Duodenal mucosa (tissue), 2 donors: ENCODE data around the gene ATP9A.
A peak's percentile ranks its signal among the peaks of the same experiment; 100 is the strongest.

ENCODE experiments used
- H3K27ac ChIP-seq: one replicate; pipeline ENCODE4 v1.7.0; 2013; ENCODE audit warnings: low read depth, low read length
- H3K27me3 ChIP-seq, 2 donors: one replicate each; pipeline ENCODE4 v1.7.0; 2013; ENCODE audit warnings: low read length in 2 of 2, control low read depth in 1 of 2; ENCODE audit not compliant: insufficient read depth in 2 of 2, control insufficient read depth in 1 of 2
- H3K36me3 ChIP-seq, 2 donors: one replicate each; pipeline ENCODE4 v1.7.0; 2013; ENCODE audit warnings: low read length in 2 of 2, control low read depth in 1 of 2; ENCODE audit not compliant: insufficient read depth in 2 of 2, control insufficient read depth in 1 of 2
- H3K4me1 ChIP-seq, 2 donors: one replicate each; pipeline ENCODE4 v1.7.0; 2013; ENCODE audit warnings: low read length in 2 of 2, control low read depth in 1 of 2; ENCODE audit not compliant: insufficient read depth in 2 of 2, control insufficient read depth in 1 of 2
- H3K4me3 ChIP-seq, 2 donors: one replicate each; pipeline ENCODE4 v1.7.0; 2013; ENCODE audit warnings: low read length in 2 of 2, low read depth in 1 of 2
- H3K9ac ChIP-seq, 2 donors: one replicate each; pipeline ENCODE4 v1.7.0; 2013; ENCODE audit warnings: low read length in 2 of 2, low read depth in 1 of 2
- H3K9me3 ChIP-seq, 2 donors: one replicate each; pipeline ENCODE4 v1.7.0; 2013; ENCODE audit warnings: low read length in 2 of 2, control low read depth in 1 of 2; ENCODE audit not compliant: control insufficient read depth in 1 of 2

The ATP9A gene

GRCh38 chr20:51634257-51634656 lies 133.9 kb downstream of the ATP9A start:
- H3K4me1 ChIP-seq: peaks cover 11 to 17% of the 10 kb centered on the region in 2 donors
- peaks cover 0 to 10% of the 10 kb centered on the region in 2 donors for H3K36me3 ChIP-seq
- H3K27ac ChIP-seq: no peak overlapping the region
- H3K4me3 ChIP-seq: no peak overlapping the region
- no peaks in the 10 kb centered on the region for H3K27me3 ChIP-seq
- H3K9ac ChIP-seq: no peak overlapping the region
- H3K9me3 ChIP-seq: no peaks in the 10 kb centered on the region

GRCh38 chr20:51633430-51633829 lies 134.8 kb downstream of the ATP9A start:
- H3K9me3 ChIP-seq: no peaks in the 10 kb centered on the region
- peaks cover 17 to 18% of the 10 kb centered on the region in 2 donors for H3K4me1 ChIP-seq
- H3K9ac ChIP-seq: no peak overlapping the region
- H3K27me3 ChIP-seq: no peaks in the 10 kb centered on the region
- no peak overlapping the region for H3K4me3 ChIP-seq
- H3K36me3 ChIP-seq: peaks cover 0 to 14% of the 10 kb centered on the region in 2 donors
- H3K27ac ChIP-seq: no peak overlapping the region

GRCh38 chr20:51631953-51632352 lies 136.2 kb downstream of the ATP9A start:
- no peaks in the 10 kb centered on the region for H3K9me3 ChIP-seq
- no peak overlapping the region for H3K9ac ChIP-seq
- peak overlapping the region; percentile 57 for H3K27ac ChIP-seq
- no peak overlapping the region for H3K4me3 ChIP-seq
- peaks cover 17 to 18% of the 10 kb centered on the region in 2 donors for H3K4me1 ChIP-seq
- H3K36me3 ChIP-seq: peaks cover 0 to 14% of the 10 kb centered on the region in 2 donors
- H3K27me3 ChIP-seq: no peaks in the 10 kb centered on the region

GRCh38 chr20:51631011-51631950 lies 136.9 kb downstream of the ATP9A start:
- Histone ChIP-seq H3K27ac (peak overlapping the region; percentile 73), H3K9me3 (no peaks in the 10 kb centered on the region), H3K36me3 (peaks cover 0 to 12% of the 10 kb centered on the region in 2 donors), H3K27me3 (no peaks in the 10 kb centered on the region), H3K4me1 (peaks cover 17 to 18% of the 10 kb centered on the region in 2 donors), H3K4me3 (no peak overlapping the region), H3K9ac (no peak overlapping the region)

GRCh38 chr20:51629399-51630058 lies 138.7 kb downstream of the ATP9A start:
- Histone ChIP-seq H3K4me1 (peaks cover 17 to 18% of the 10 kb centered on the region in 2 donors), H3K27ac (peak overlapping the region; percentile 3), H3K36me3 (peaks cover 0 to 18% of the 10 kb centered on the region in 2 donors), H3K4me3 (peak overlapping the region in 1 of 2 donors; percentile 30), H3K9ac (no peak overlapping the region), H3K27me3 (no peaks in the 10 kb centered on the region), H3K9me3 (no peaks in the 10 kb centered on the region)

- no peak overlapping the region for H3K27ac ChIP-seq
- no peaks in the 10 kb centered on the region for H3K27me3 ChIP-seq
- H3K9ac ChIP-seq: no peak overlapping the region
- H3K9me3 ChIP-seq: no peaks in the 10 kb centered on the region
- peak overlapping the region in 1 of 2 donors; percentile 30 for H3K4me3 ChIP-seq
- H3K36me3 ChIP-seq: peaks cover 0 to 24% of the 10 kb centered on the region in 2 donors
- H3K4me1 ChIP-seq: peaks cover 17 to 18% of the 10 kb centered on the region in 2 donors
Measured at GRCh38 chr20:51628533-51629398, 139.4 kb downstream of the ATP9A start.

- Histone ChIP-seq H3K9ac (no peak overlapping the region), H3K9me3 (no peaks in the 10 kb centered on the region), H3K4me1 (peaks cover 17 to 18% of the 10 kb centered on the region in 2 donors), H3K27me3 (no peaks in the 10 kb centered on the region), H3K4me3 (no peak overlapping the region), H3K36me3 (peaks cover 0 to 29% of the 10 kb centered on the region in 2 donors), H3K27ac (no peak overlapping the region)
Measured at GRCh38 chr20:51627586-51627985, 140.6 kb downstream of the ATP9A start.

GRCh38 chr20:51625105-51625504 lies 143.1 kb downstream of the ATP9A start:
- Histone ChIP-seq H3K4me3 (no peak overlapping the region), H3K9me3 (no peaks in the 10 kb centered on the region), H3K4me1 (peaks cover 9 to 11% of the 10 kb centered on the region in 2 donors), H3K9ac (no peak overlapping the region), H3K27ac (no peak overlapping the region), H3K36me3 (peaks cover 0 to 33% of the 10 kb centered on the region in 2 donors), H3K27me3 (no peaks in the 10 kb centered on the region)

GRCh38 chr20:51624157-51624731 lies 143.9 kb downstream of the ATP9A start:
- Histone ChIP-seq H3K27ac (no peak overlapping the region), H3K27me3 (no peaks in the 10 kb centered on the region), H3K4me1 (peaks cover under 1 to 7% of the 10 kb centered on the region in 2 donors), H3K9ac (no peak overlapping the region), H3K9me3 (no peaks in the 10 kb centered on the region), H3K4me3 (no peak overlapping the region), H3K36me3 (peaks cover 0 to 33% of the 10 kb centered on the region in 2 donors)
